IMR-90 (cell line): ENCODE results near the gene AMBRA1. TPM values are rescaled to one million over a fixed set of nuclear protein-coding genes. Genes with fewer than 3 reads are reported as not detected.

Source experiments
- ATAC-seq: fragments of 200-7000 bp; cut with Tn5 transposase; 2 replicates; pipeline ENCODE4 v1.9.1; 2020; ENCODE audit warnings: low read depth, mild to moderate bottlenecking, moderate library complexity
- BruUV-seq: library from RNA; stranded (reverse); fragments of 400-500 nt; replicated peaks from 2 replicates; lab custom pipeline; 2021; lab: Mats Ljungman, UMichigan
- CTCF ChIA-PET: fragments of 300-600 bp; formaldehyde crosslinking; extraction: SDS; loops from one replicate; lab custom pipeline; 2021; ENCODE audit warnings: antibody characterized with exemption; lab: Yijun Ruan, JAX
- POLR2A ChIA-PET: fragments of 300-600 bp; sonication (Branson Sonifier 250); formaldehyde crosslinking; loops from one replicate; lab custom pipeline; 2022; ENCODE audit warnings: antibody characterized with exemption; ENCODE audit not compliant: unreplicated experiment; lab: Charles Lee
- DNase-seq: peaks from one replicate; pipeline ENCODE4 v3.0.0; 2013
- H2AFZ ChIP-seq: replicated peaks from 2 replicates; pipeline ENCODE3; 2013; ENCODE audit warnings: low read length, mild to moderate bottlenecking; ENCODE audit not compliant: poor library complexity
- H2AK5ac ChIP-seq: 2 replicates; pipeline ENCODE4 v1.6.1; 2013; ENCODE audit warnings: low read depth, low read length, inconsistent platforms
- H2AK9ac ChIP-seq: replicated peaks from 2 replicates; pipeline ENCODE3; 2013; ENCODE audit warnings: mild to moderate bottlenecking, low read depth, low read length, moderate library complexity; ENCODE audit not compliant: poor library complexity
- H2BK120ac ChIP-seq: 2 replicates; pipeline ENCODE4 v1.6.1; 2013; ENCODE audit warnings: low read depth, low read length, inconsistent platforms
- H2BK15ac ChIP-seq: 3 replicates; pipeline ENCODE4 v1.6.1; 2013; ENCODE audit warnings: low read depth, low read length, inconsistent platforms
- H2BK20ac ChIP-seq: 2 replicates; pipeline ENCODE4 v1.6.1; 2013; ENCODE audit warnings: low read depth, mild to moderate bottlenecking, inconsistent platforms, low read length, moderate library complexity
- H2BK5ac ChIP-seq: 2 replicates; pipeline ENCODE4 v1.6.1; 2013; ENCODE audit warnings: mild to moderate bottlenecking, low read depth, low read length, inconsistent platforms; ENCODE audit not compliant: poor library complexity, severe bottlenecking
- H3K14ac ChIP-seq: replicated peaks from 2 replicates; pipeline ENCODE4 v1.6.1; 2013; ENCODE audit warnings: low read depth, low read length, inconsistent platforms
- H3K18ac ChIP-seq: 2 replicates; pipeline ENCODE4 v1.6.1; 2013; ENCODE audit warnings: low read depth, low read length, control low read depth
- H3K23ac ChIP-seq: 2 replicates; pipeline ENCODE4 v1.6.1; 2013; ENCODE audit warnings: low read depth, low read length, inconsistent platforms
- H3K27ac ChIP-seq: 2 replicates; pipeline ENCODE4 v1.5.1; 2013; ENCODE audit warnings: mild to moderate bottlenecking, control low read depth, low read length; ENCODE audit not compliant: insufficient read depth
- H3K27me3 ChIP-seq: 2 replicates; pipeline ENCODE4 v1.6.1; 2013; ENCODE audit warnings: low read length; ENCODE audit not compliant: control insufficient read depth, insufficient read depth
- H3K36me3 ChIP-seq: 2 replicates; pipeline ENCODE4 v1.6.1; 2013; ENCODE audit warnings: low read length, mixed read lengths; ENCODE audit not compliant: control insufficient read depth, insufficient read depth
- H3K4ac ChIP-seq: 2 replicates; pipeline ENCODE4 v1.6.1; 2013; ENCODE audit warnings: low read depth, low read length, inconsistent platforms
- H3K4me1 ChIP-seq: 2 replicates; pipeline ENCODE4 v1.6.1; 2013; ENCODE audit warnings: low read length, mixed read lengths; ENCODE audit not compliant: control insufficient read depth, insufficient read depth
- H3K4me2 ChIP-seq: 2 replicates; pipeline ENCODE4 v1.6.1; 2013; ENCODE audit warnings: low read depth, mild to moderate bottlenecking, control low read depth, low read length, moderate library complexity
- H3K4me3 ChIP-seq: 2 replicates; pipeline ENCODE4 v1.5.1; 2013; ENCODE audit warnings: low read depth, mild to moderate bottlenecking, control low read depth, low read length, moderate library complexity; ENCODE audit not compliant: insufficient read depth
- H3K56ac ChIP-seq: 2 replicates; pipeline ENCODE4 v1.6.1; 2013; ENCODE audit warnings: low read length, inconsistent platforms; ENCODE audit not compliant: insufficient read depth; ENCODE audit errors: extremely low read depth
- H3K79me1 ChIP-seq, 2 experiments: 2 replicates each; pipeline ENCODE4 v1.6.1; 2013; ENCODE audit warnings: low read length in 2 of 2, inconsistent platforms in 1 of 2, low read depth in 1 of 2
- H3K9ac ChIP-seq: 2 replicates; pipeline ENCODE4 v1.6.1; 2013; ENCODE audit warnings: low read depth, low read length, control low read depth
- H3K9me1 ChIP-seq: 2 replicates; pipeline ENCODE4 v1.6.1; 2013; ENCODE audit warnings: low read length, inconsistent platforms; ENCODE audit not compliant: insufficient read depth
- H3K9me3 ChIP-seq: 2 replicates; pipeline ENCODE4 v1.6.1; 2013; ENCODE audit warnings: low read length; ENCODE audit not compliant: control insufficient read depth, insufficient read depth
- H4K20me1 ChIP-seq: 2 replicates; pipeline ENCODE4 v1.6.1; 2013; ENCODE audit warnings: low read length, inconsistent platforms; ENCODE audit not compliant: insufficient read depth
- H4K5ac ChIP-seq: 2 replicates; pipeline ENCODE4 v1.6.1; 2013; ENCODE audit warnings: mild to moderate bottlenecking, low read depth, low read length, control low read depth
- H4K8ac ChIP-seq, 2 experiments: 2 replicates each; pipeline ENCODE4 v1.6.1; 2013; ENCODE audit warnings: low read depth in 2 of 2, low read length in 2 of 2, control low read depth in 1 of 2, inconsistent platforms in 1 of 2
- H4K91ac ChIP-seq: 2 replicates; pipeline ENCODE4 v1.6.1; 2013; ENCODE audit warnings: low read depth, low read length, inconsistent platforms; ENCODE audit not compliant: insufficient read depth
- BHLHE40 ChIP-seq: fragments of 150-350 bp; IDR thresholded peaks from 2 replicates; pipeline ENCODE4 v1.6.1; 2016; ENCODE audit warnings: mild to moderate bottlenecking, low read depth, low read length
- CEBPB ChIP-seq: IDR thresholded peaks from 2 replicates; pipeline ENCODE4 v1.6.1; 2012; ENCODE audit warnings: low read depth, low read length, improper control_type of control experiment
- ELK1 ChIP-seq: fragments of 150-350 bp; IDR thresholded peaks from 2 replicates; pipeline ENCODE4 v1.6.1; 2016; ENCODE audit warnings: low read depth, mild to moderate bottlenecking, low read length, moderate library complexity, borderline replicate concordance
- FOS ChIP-seq: fragments of 150-350 bp; IDR thresholded peaks from 2 replicates; pipeline ENCODE4 v1.6.1; 2016; ENCODE audit warnings: low read depth, low read length
- MXI1 ChIP-seq: IDR thresholded peaks from 2 replicates; pipeline ENCODE4 v1.6.1; 2012; ENCODE audit warnings: low read depth, mild to moderate bottlenecking, low read length, moderate library complexity, borderline replicate concordance
- RAD21 ChIP-seq: IDR thresholded peaks from 2 replicates; pipeline ENCODE4 v1.6.1; 2012; ENCODE audit warnings: low read length, improper control_type of control experiment
- RCOR1 ChIP-seq: IDR thresholded peaks from 2 replicates; pipeline ENCODE4 v1.6.1; 2012; ENCODE audit warnings: mild to moderate bottlenecking, low read length, improper control_type of control experiment; ENCODE audit not compliant: insufficient replicate concordance
- RFX5 ChIP-seq: IDR thresholded peaks from 2 replicates; pipeline ENCODE4 v1.8.0; 2012; ENCODE audit warnings: low read depth, mild to moderate bottlenecking, low read length, moderate library complexity
- SMC3 ChIP-seq: fragments of 150-350 bp; IDR thresholded peaks from 2 replicates; pipeline ENCODE4 v1.6.1; 2016; ENCODE audit warnings: low read depth, mild to moderate bottlenecking, antibody characterized with exemption, low read length, moderate library complexity
- USF2 ChIP-seq: fragments of 150-350 bp; IDR thresholded peaks from 2 replicates; pipeline ENCODE4 v1.6.1; 2017; ENCODE audit warnings: mild to moderate bottlenecking, antibody characterized with exemption, low read length, low read depth
- WGBS, 2 experiments: methylation state at CpG; one replicate each; pipeline versions ENCODE4 v1.1.5 to v1.1.7; 2013; ENCODE audit warnings: missing lambda C conversion rate in 2 of 2; ENCODE audit not compliant: insufficient read length in 1 of 2; ENCODE audit errors: extremely low coverage in 2 of 2; 5-methylcytosine and 5-hydroxymethylcytosine counted together
- dilution Hi-C: fragments of 300-500 bp; cut with HindIII; formaldehyde crosslinking; loops from one replicate; pipeline ENCODE4 v1.14.3; 2018; ENCODE audit warnings: low sequenced_read_pairs; ENCODE audit not compliant: unreplicated experiment
- in situ Hi-C: fragments of 300-500 bp; cut with MboI; formaldehyde crosslinking; loops from 3 replicates; pipeline ENCODE4 v1.14.3; 2019; ENCODE audit warnings: low sequenced_read_pairs, inconsistent platforms, mixed read lengths
- intact Hi-C: fragments of 100-400 bp; cut with micrococcal nuclease; formaldehyde crosslinking; loops from 2 replicates; pipeline ENCODE4 v1.10.0; 2022
- polyA plus RNA-seq, 3 experiments: library from polyadenylated mRNA; depleted of rRNA; stranded (reverse); fragments of >200 nt; gene quantifications; 2 replicates each; pipeline ENCODE4 v1.2.3, GENCODE V29; 2012; ENCODE audit warnings: low replicate concordance in 1 of 3
- total RNA-seq: library from RNA; depleted of rRNA; stranded (reverse); fragments of >200 nt; gene quantifications from 2 replicates; pipeline ENCODE4 v1.2.3, GENCODE V29; 2012

AMBRA1 gene
- total and polyA plus RNA-seq, 2 of the 4 experiments (the other 2 are of a cell fraction), result 9.4 to 18.3 TPM

GRCh38 chr11:46367244-46367915 is 226.4 kb downstream of the AMBRA1 start (continued):
- TF ChIP-seq FOS, result no peak

- H4K20me1 ChIP-seq, result peaks cover 31% of the 10 kb centered on the region
- no peak overlapping the region for H4K8ac ChIP-seq
- H3K56ac ChIP-seq, result no peak overlapping the region
- no peak overlapping the region for H3K14ac ChIP-seq
- H3K9me3 ChIP-seq, result no peaks in the 10 kb centered on the region
- peaks cover 31% of the 10 kb centered on the region for H3K4me1 ChIP-seq
- CTCF ChIA-PET, result no interaction called here
- H3K4me3 ChIP-seq, result no peak overlapping the region
- peaks cover 9% of the 10 kb centered on the region; the same call in 1 of the 2 replicates for H3K9me1 ChIP-seq
- H2BK20ac ChIP-seq, result no peak overlapping the region
- no peak overlapping the region for H2BK120ac ChIP-seq
- no peak overlapping the region for H3K18ac ChIP-seq
- H3K9ac ChIP-seq, result no peak overlapping the region
- dilution Hi-C loops (no loop called here), in situ Hi-C loops (no loop called here), intact Hi-C loops (no loop called here)
- H3K23ac ChIP-seq, result no peak overlapping the region
- ATAC-seq (no peak), DNase-seq (no peak)
- H3K27ac ChIP-seq, result no peak overlapping the region
- H3K36me3 ChIP-seq, result peaks cover 15% of the 10 kb centered on the region; the same call in 1 of the 2 replicates
- H3K4ac ChIP-seq, result no peak overlapping the region
- TF ChIP-seq RCOR1 (no peak), BHLHE40 (no peak), FOS (no peak), SMC3 (no peak), RFX5 (no peak), RAD21 (no peak), CEBPB (no peak), MXI1 (no peak), USF2 (no peak), ELK1 (no peak)
- WGBS, 2 experiments, result 95% methylated on average over 24 of the region's 31 CpGs; no CpG with 5 or more reads in 1 of the 2 experiments
- H2BK15ac ChIP-seq, result no peak overlapping the region
- no peak overlapping the region for H2BK5ac ChIP-seq
- no peak overlapping the region for H2AFZ ChIP-seq
- no TSS peak for BruUV-seq
- H3K79me1 ChIP-seq, result peaks cover 18 to 64% of the 10 kb centered on the region in 2 experiments
- no peak overlapping the region for H4K5ac ChIP-seq
- H3K4me2 ChIP-seq, result no peak overlapping the region
- H2AK9ac ChIP-seq, result peak overlapping the region; percentile 55
- no peak overlapping the region for H4K91ac ChIP-seq
- no peak overlapping the region for H2AK5ac ChIP-seq
- H3K27me3 ChIP-seq, result no peaks in the 10 kb centered on the region
- POLR2A ChIA-PET, result no interaction called here
These were observed 227.1 kb downstream of the AMBRA1 start for GRCh38 chr11:46366661-46367161.
